ENCODE data around the gene FASTK. TPM values are rescaled to one million over a fixed set of nuclear protein-coding genes. Genes with fewer than 3 reads are reported as not detected.

Gene FASTK
- polyA plus RNA-seq, 1 donor (not counting 4 experiments of a cell fraction or from before 2014, with no cell fraction given) = 27.2 TPM

GRCh38 chr7:151122796-151123157 lies 42.2 kb upstream of the FASTK start:
- no peak overlapping the region for H3K4me2 ChIP-seq (ENCODE audit: control insufficient read depth, extremely low read depth, insufficient read depth, low read depth, low read length)
- peaks cover 2% of the 10 kb centered on the region for H3K9me1 ChIP-seq (ENCODE audit: control insufficient read depth, extremely low read depth, insufficient read depth, low read length)
- H3K4me3 ChIP-seq (ENCODE audit: control insufficient read depth in 2 of 3, extremely low read depth in 1 of 3, insufficient read depth in 2 of 3, low read depth in 1 of 3, low read length in 3 of 3) = no peak overlapping the region
- no peaks in the 10 kb centered on the region for H3K9me3 ChIP-seq (ENCODE audit: control insufficient read depth, low read depth, low read length)
- H3K27ac ChIP-seq (ENCODE audit: control insufficient read depth, insufficient read depth, low read length) = no peak overlapping the region
- H3K4me1 ChIP-seq (ENCODE audit: control insufficient read depth, extremely low read depth, insufficient read depth, low read length) = peaks cover 18% of the 10 kb centered on the region
- no peak overlapping the region for H2AFZ ChIP-seq (ENCODE audit: control insufficient read depth, low read length)
- dilution Hi-C loops (cut with MboI; ENCODE audit: extremely low pct_ligation_motif_present, low sequenced_read_pairs) = no loop called here
- no peak for TF ChIP-seq EZH2 (IDR thresholded peaks at IDR 0.05; ENCODE audit: low read length)
- TF ChIP-seq, protein P1, sequence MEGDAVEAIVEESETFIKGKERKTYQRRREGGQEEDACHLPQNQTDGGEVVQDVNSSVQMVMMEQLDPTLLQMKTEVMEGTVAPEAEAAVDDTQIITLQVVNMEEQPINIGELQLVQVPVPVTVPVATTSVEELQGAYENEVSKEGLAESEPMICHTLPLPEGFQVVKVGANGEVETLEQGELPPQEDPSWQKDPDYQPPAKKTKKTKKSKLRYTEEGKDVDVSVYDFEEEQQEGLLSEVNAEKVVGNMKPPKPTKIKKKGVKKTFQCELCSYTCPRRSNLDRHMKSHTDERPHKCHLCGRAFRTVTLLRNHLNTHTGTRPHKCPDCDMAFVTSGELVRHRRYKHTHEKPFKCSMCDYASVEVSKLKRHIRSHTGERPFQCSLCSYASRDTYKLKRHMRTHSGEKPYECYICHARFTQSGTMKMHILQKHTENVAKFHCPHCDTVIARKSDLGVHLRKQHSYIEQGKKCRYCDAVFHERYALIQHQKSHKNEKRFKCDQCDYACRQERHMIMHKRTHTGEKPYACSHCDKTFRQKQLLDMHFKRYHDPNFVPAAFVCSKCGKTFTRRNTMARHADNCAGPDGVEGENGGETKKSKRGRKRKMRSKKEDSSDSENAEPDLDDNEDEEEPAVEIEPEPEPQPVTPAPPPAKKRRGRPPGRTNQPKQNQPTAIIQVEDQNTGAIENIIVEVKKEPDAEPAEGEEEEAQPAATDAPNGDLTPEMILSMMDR (optimal IDR thresholded peaks at IDR 0.05 in 1 of 3, IDR thresholded peaks at IDR 0.05 in 1 of 3, conservative IDR thresholded peaks at IDR 0.05 in 1 of 3; ENCODE audit: extremely low read depth in 1 of 3, insufficient read depth in 2 of 3, low read length in 3 of 3) = no peak
- DNase-seq (ENCODE audit: low read depth, low spot score) = no peak
- FAIRE-seq = no peak
- no peak overlapping the region for H3K9ac ChIP-seq (ENCODE audit: control insufficient read depth, extremely low read depth, insufficient read depth, low read length)
- peaks cover 20% of the 10 kb centered on the region for H4K20me1 ChIP-seq (ENCODE audit: control insufficient read depth, extremely low read depth, insufficient read depth, low read length)
- H3K27me3 ChIP-seq (ENCODE audit: control insufficient read depth, extremely low read depth, insufficient read depth, low read length) = no peaks in the 10 kb centered on the region
- peaks cover 48% of the 10 kb centered on the region in 2 experiments for H3K36me3 ChIP-seq (ENCODE audit: control insufficient read depth in 2 of 2, extremely low read depth in 1 of 2, insufficient read depth in 2 of 2, low read length in 2 of 2)
- peaks cover 38% of the 10 kb centered on the region for H3K79me2 ChIP-seq (ENCODE audit: control insufficient read depth, insufficient read depth, low read length)

- no peak overlapping the region for H3K4me2 ChIP-seq (ENCODE audit: control insufficient read depth, extremely low read depth, insufficient read depth, low read depth, low read length)
- H3K9me3 ChIP-seq (ENCODE audit: control insufficient read depth, low read depth, low read length) = no peaks in the 10 kb centered on the region
- dilution Hi-C loops (cut with MboI; ENCODE audit: extremely low pct_ligation_motif_present, low sequenced_read_pairs) = no loop called here
- no peak overlapping the region for H2AFZ ChIP-seq (ENCODE audit: control insufficient read depth, low read length)
- DNase-seq (ENCODE audit: low read depth, low spot score) = no peak
- H3K9ac ChIP-seq (ENCODE audit: control insufficient read depth, extremely low read depth, insufficient read depth, low read length) = no peak overlapping the region
- peaks cover 46 to 50% of the 10 kb centered on the region in 2 experiments for H3K36me3 ChIP-seq (ENCODE audit: control insufficient read depth in 2 of 2, extremely low read depth in 1 of 2, insufficient read depth in 2 of 2, low read length in 2 of 2)
- TF ChIP-seq, protein P1 (optimal IDR thresholded peaks at IDR 0.05 in 1 of 3, IDR thresholded peaks at IDR 0.05 in 1 of 3, conservative IDR thresholded peaks at IDR 0.05 in 1 of 3; ENCODE audit: extremely low read depth in 1 of 3, insufficient read depth in 2 of 3, low read length in 3 of 3) = no peak
- no peak for TF ChIP-seq EZH2 (IDR thresholded peaks at IDR 0.05; ENCODE audit: low read length)
- H3K79me2 ChIP-seq (ENCODE audit: control insufficient read depth, insufficient read depth, low read length) = peaks cover 42% of the 10 kb centered on the region
- H4K20me1 ChIP-seq (ENCODE audit: control insufficient read depth, extremely low read depth, insufficient read depth, low read length) = peaks cover 20% of the 10 kb centered on the region
- H3K9me1 ChIP-seq (ENCODE audit: control insufficient read depth, extremely low read depth, insufficient read depth, low read length) = peaks cover 2% of the 10 kb centered on the region
- H3K27ac ChIP-seq (ENCODE audit: control insufficient read depth, insufficient read depth, low read length) = no peak overlapping the region
- H3K4me3 ChIP-seq (ENCODE audit: control insufficient read depth in 2 of 3, extremely low read depth in 1 of 3, insufficient read depth in 2 of 3, low read depth in 1 of 3, low read length in 3 of 3) = no peak overlapping the region
- no peak for FAIRE-seq
- peaks cover 22% of the 10 kb centered on the region for H3K4me1 ChIP-seq (ENCODE audit: control insufficient read depth, extremely low read depth, insufficient read depth, low read length)
- H3K27me3 ChIP-seq (ENCODE audit: control insufficient read depth, extremely low read depth, insufficient read depth, low read length) = no peaks in the 10 kb centered on the region
These were observed 41.7 kb upstream of the FASTK start for GRCh38 chr7:151122276-151122675.

Data from keratinocyte (primary cell).